GM12864 (cell line): ENCODE results near the gene ALPG.
"Not testable (repeated sequence)": the region's sequence is repeated elsewhere in the genome, so short reads cannot be mapped to it uniquely, and the experiment has no call there.

Experiments used
- DNase-seq: peaks from one replicate; pipeline ENCODE4 v3.0.0-alpha.2; 2011; ENCODE audit warnings: low read depth
- H3K4me3 ChIP-seq: 2 replicates; pipeline ENCODE4 v1.5.1; 2011; ENCODE audit warnings: mild to moderate bottlenecking, low read depth, low read length, control low read depth
- CTCF ChIP-seq: IDR thresholded peaks from 2 replicates; pipeline ENCODE4 v1.5.1; 2011; ENCODE audit warnings: low read depth, mild to moderate bottlenecking, moderate library complexity, low read length, control low read depth, inconsistent platforms; ENCODE audit errors: missing control alignments

The ALPG gene

GRCh38 chr2:232447638-232448303, 41.1 kb downstream of the ALPG start:
- no peak overlapping the region for H3K4me3 ChIP-seq
- DNase-seq, result no peak
- no peak for TF ChIP-seq CTCF

GRCh38 chr2:232448304-232448690, 41.7 kb downstream of the ALPG start:
- no peak overlapping the region for H3K4me3 ChIP-seq
- no peak for TF ChIP-seq CTCF
- DNase-seq, result no peak

- no peak for DNase-seq
- H3K4me3 ChIP-seq, result no peak overlapping the region
- no peak for TF ChIP-seq CTCF
Measured at GRCh38 chr2:232449964-232450363, 43.3 kb downstream of the ALPG start.

GRCh38 chr2:232451645-232452044, 45.0 kb downstream of the ALPG start:
- DNase-seq, H3K4me3 ChIP-seq: not testable (repeated sequence)

- no peak for DNase-seq
- no peak overlapping the region for H3K4me3 ChIP-seq
- TF ChIP-seq CTCF, result no peak
Measured at GRCh38 chr2:232454630-232455029, 48.0 kb downstream of the ALPG start.

GRCh38 chr2:232455426-232456255, 49.0 kb downstream of the ALPG start, which contains the start of gene ALPI:
Gene ALPI, plus strand, starts transcription at chr2:232456153. Its CDS starts 47 bp downstream, at chr2:232456200.
- TF ChIP-seq CTCF, result no peak
- no peak within 1 kb of the TSS for H3K4me3 ChIP-seq

GRCh38 chr2:232456296-232457120, 49.9 kb downstream of the ALPG start:
- TF ChIP-seq CTCF, result no peak
- no peak overlapping the region for H3K4me3 ChIP-seq
- DNase-seq, result no peak

More at GRCh38 chr2:232455426-232456255, 49.0 kb downstream of the ALPG start, which contains the start of gene ALPI:
- DNase-seq, result no peak
